ENCODE measurements around the gene GFM2. TPM values are rescaled to one million over a fixed set of nuclear protein-coding genes. Genes with fewer than 3 reads are reported as not detected.

GFM2 gene
- total RNA-seq, 3 donors from 2014 or later (not counting 1 experiment from before 2014, with no cell fraction given): 11.9 to 27.9 (median 19.1) TPM

- Histone ChIP-seq H3K4me1 (ENCODE audit: control insufficient read depth, insufficient read depth, low read length) (no peaks in the 10 kb centered on the region), H3K9me3 (ENCODE audit: control insufficient read depth, insufficient read depth, low read length) (no peaks in the 10 kb centered on the region), H3K27ac (ENCODE audit: low read length) (no peak overlapping the region), H3K36me3 (ENCODE audit: control insufficient read depth, insufficient read depth, low read length) (peaks cover 46% of the 10 kb centered on the region), H3K4me3 (ENCODE audit: low read length) (no peak overlapping the region), H3K27me3 (ENCODE audit: control insufficient read depth, insufficient read depth, low read length) (no peaks in the 10 kb centered on the region)
- no peak for ATAC-seq
- Mint-ChIP-seq H3K9me3 (peaks cover 0 to under 1% of the 10 kb centered on the region in 2 donors), H3K4me1 (no peaks in the 10 kb centered on the region), H3K4me3 (no peak overlapping the region), H3K27ac (no peak overlapping the region), H3K36me3 (peaks cover 2% of the 10 kb centered on the region), H3K27me3 (ENCODE audit: low read depth in 2 of 2) (no peaks in the 10 kb centered on the region)
- no peak for DNase-seq
- TF ChIP-seq, protein P1, sequence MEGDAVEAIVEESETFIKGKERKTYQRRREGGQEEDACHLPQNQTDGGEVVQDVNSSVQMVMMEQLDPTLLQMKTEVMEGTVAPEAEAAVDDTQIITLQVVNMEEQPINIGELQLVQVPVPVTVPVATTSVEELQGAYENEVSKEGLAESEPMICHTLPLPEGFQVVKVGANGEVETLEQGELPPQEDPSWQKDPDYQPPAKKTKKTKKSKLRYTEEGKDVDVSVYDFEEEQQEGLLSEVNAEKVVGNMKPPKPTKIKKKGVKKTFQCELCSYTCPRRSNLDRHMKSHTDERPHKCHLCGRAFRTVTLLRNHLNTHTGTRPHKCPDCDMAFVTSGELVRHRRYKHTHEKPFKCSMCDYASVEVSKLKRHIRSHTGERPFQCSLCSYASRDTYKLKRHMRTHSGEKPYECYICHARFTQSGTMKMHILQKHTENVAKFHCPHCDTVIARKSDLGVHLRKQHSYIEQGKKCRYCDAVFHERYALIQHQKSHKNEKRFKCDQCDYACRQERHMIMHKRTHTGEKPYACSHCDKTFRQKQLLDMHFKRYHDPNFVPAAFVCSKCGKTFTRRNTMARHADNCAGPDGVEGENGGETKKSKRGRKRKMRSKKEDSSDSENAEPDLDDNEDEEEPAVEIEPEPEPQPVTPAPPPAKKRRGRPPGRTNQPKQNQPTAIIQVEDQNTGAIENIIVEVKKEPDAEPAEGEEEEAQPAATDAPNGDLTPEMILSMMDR (IDR thresholded peaks at IDR 0.05): no peak
- WGBS (ENCODE audit: insufficient coverage): 33% methylated on average over 1 of the region's 1 CpG
- intact Hi-C loops (cut with micrococcal nuclease): no loop called here
These were observed 49.3 kb downstream of the GFM2 start for GRCh38 chr5:74717596-74717995.

- Mint-ChIP-seq H3K27ac (no peak overlapping the region), H3K27me3 (ENCODE audit: low read depth in 2 of 2) (no peaks in the 10 kb centered on the region), H3K9me3 (no peaks in the 10 kb centered on the region), H3K4me3 (no peak overlapping the region), H3K36me3 (no peaks in the 10 kb centered on the region), H3K4me1 (peaks cover 0 to 12% of the 10 kb centered on the region in 2 donors)
- Histone ChIP-seq H3K4me3 (ENCODE audit: low read length) (no peak overlapping the region), H3K27ac (ENCODE audit: low read length) (no peak overlapping the region), H3K4me1 (ENCODE audit: control insufficient read depth, insufficient read depth, low read length) (no peaks in the 10 kb centered on the region), H3K27me3 (ENCODE audit: control insufficient read depth, insufficient read depth, low read length) (no peaks in the 10 kb centered on the region), H3K36me3 (ENCODE audit: control insufficient read depth, insufficient read depth, low read length) (peaks cover 37% of the 10 kb centered on the region), H3K9me3 (ENCODE audit: control insufficient read depth, insufficient read depth, low read length) (no peaks in the 10 kb centered on the region)
- TF ChIP-seq, protein P1 (IDR thresholded peaks at IDR 0.05): no peak
- intact Hi-C loops (cut with micrococcal nuclease): no loop called here
- 98% methylated on average over 4 of the region's 4 CpGs for WGBS (ENCODE audit: insufficient coverage)
- DNase-seq (no peak), ATAC-seq (no peak)
These were observed 73.7 kb downstream of the GFM2 start for GRCh38 chr5:74693191-74693590.

GRCh38 chr5:74686962-74687751, 79.8 kb downstream of the GFM2 start:
- no peak for ATAC-seq
- peak in 1 of 2 donors; percentile 6 for DNase-seq
- H3K9me3 ChIP-seq (ENCODE audit: control insufficient read depth, insufficient read depth, low read length): no peaks in the 10 kb centered on the region
- H3K4me1 ChIP-seq (ENCODE audit: control insufficient read depth, insufficient read depth, low read length): peaks cover 19% of the 10 kb centered on the region
- WGBS (ENCODE audit: insufficient coverage): 95% methylated on average over 5 of the region's 5 CpGs
- peaks cover 15 to 30% of the 10 kb centered on the region in 2 donors for H3K4me1 Mint-ChIP-seq
- TF ChIP-seq, protein P1 (IDR thresholded peaks at IDR 0.05): no peak
- H3K9me3 Mint-ChIP-seq: no peaks in the 10 kb centered on the region
- intact Hi-C loops (cut with micrococcal nuclease): no loop called here
- H3K27me3 Mint-ChIP-seq (ENCODE audit: low read depth in 2 of 2): no peaks in the 10 kb centered on the region
- H3K4me3 Mint-ChIP-seq: peak overlapping the region; percentile 83
- no peak overlapping the region for H3K4me3 ChIP-seq (ENCODE audit: low read length)
- H3K36me3 ChIP-seq (ENCODE audit: control insufficient read depth, insufficient read depth, low read length): peaks cover 16% of the 10 kb centered on the region
- H3K27ac ChIP-seq (ENCODE audit: low read length): no peak overlapping the region
- peak overlapping the region; percentile 57 to 89 for H3K27ac Mint-ChIP-seq
- H3K27me3 ChIP-seq (ENCODE audit: control insufficient read depth, insufficient read depth, low read length): no peaks in the 10 kb centered on the region
- H3K36me3 Mint-ChIP-seq: no peaks in the 10 kb centered on the region
